Suprapubic skin (tissue), 4 donors: ENCODE data around the gene CSNK1G2. TPM values are rescaled to one million over a fixed set of nuclear protein-coding genes. Genes with fewer than 3 reads are reported as not detected.

ENCODE experiments used
- DNase-seq, 2 donors: peaks; one replicate each; pipeline ENCODE4 v3.0.0-alpha.2; 2019; ENCODE audit warnings: low spot score in 2 of 2
- H3K27ac ChIP-seq: fragments of 200-600 bp; sonication (generic); one replicate; pipeline ENCODE4 v1.5.1; 2019
- H3K27me3 ChIP-seq: fragments of 200-600 bp; sonication (generic); one replicate; pipeline ENCODE4 v1.5.1; 2019
- H3K36me3 ChIP-seq: fragments of 200-600 bp; sonication (generic); one replicate; pipeline ENCODE4 v1.5.1; 2019
- H3K4me1 ChIP-seq: fragments of 200-600 bp; sonication (generic); one replicate; pipeline ENCODE4 v1.5.1; 2019
- H3K4me3 ChIP-seq: fragments of 200-600 bp; sonication (generic); one replicate; pipeline ENCODE4 v1.5.1; 2019; ENCODE audit warnings: mild to moderate bottlenecking
- H3K9me3 ChIP-seq: fragments of 200-600 bp; sonication (generic); one replicate; pipeline ENCODE4 v1.5.1; 2019
- EP300 ChIP-seq: sonication (generic); formaldehyde crosslinking; IDR thresholded peaks from one replicate; pipeline ENCODE4 v1.6.1; 2017; ENCODE audit warnings: antibody characterized with exemption
- POLR2A ChIP-seq, 2 donors: fragments of 450-650 bp; IDR thresholded peaks; one replicate each; pipeline ENCODE4 v1.6.1; 2017; ENCODE audit warnings: antibody characterized with exemption in 2 of 2, mild to moderate bottlenecking in 2 of 2, moderate library complexity in 2 of 2
- POLR2AphosphoS5 ChIP-seq, 3 donors: sonication (generic); formaldehyde crosslinking; IDR thresholded peaks; one replicate each; pipeline ENCODE4 v1.6.1; 2017; ENCODE audit warnings: antibody characterized with exemption in 3 of 3
- WGBS: methylation state at CpG from one replicate; pipeline ENCODE4 v1.1.5; 2018; 5-methylcytosine and 5-hydroxymethylcytosine counted together
- total RNA-seq, 4 donors: library from RNA; depleted of rRNA; stranded (reverse); fragments of >200 nt; gene quantifications; one replicate each; pipeline ENCODE4 v1.1.0, GENCODE V29; 2016
- TF ChIP-seq, protein P1 (sequence below), 2 donors: fragments of 200-600 bp in 1 of 2; fragments of 450-650 bp in 1 of 2; sonication (generic) in 1 of 2; IDR thresholded peaks; one replicate each; pipeline ENCODE4 v1.5.1; 2016 to 2019; ENCODE audit warnings: antibody characterized with exemption in 2 of 2, mild to moderate bottlenecking in 1 of 2, moderate library complexity in 1 of 2

CSNK1G2 gene
- total RNA-seq, 4 donors from 2014 or later: 46.1 to 89.0 (median 59.3) TPM

DNA sequence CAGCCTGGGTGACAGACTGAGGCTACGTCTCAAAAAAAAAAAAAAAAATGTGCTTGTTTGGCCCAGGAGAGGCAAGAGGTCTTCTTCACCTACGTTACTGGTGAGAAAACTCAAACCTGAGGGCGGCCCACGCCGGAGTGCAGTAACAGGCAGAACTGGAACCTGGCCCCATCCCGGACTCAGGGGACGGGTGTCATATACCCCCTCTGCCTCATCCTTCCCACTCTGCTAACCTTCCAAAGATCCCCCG, 36.2 kb upstream of the CSNK1G2 start:
- Histone ChIP-seq H3K4me1 (peaks cover 49% of the 10 kb centered on the region), H3K36me3 (no peaks in the 10 kb centered on the region), H3K27ac (peak overlapping the region; percentile 90), H3K9me3 (no peaks in the 10 kb centered on the region), H3K4me3 (peak overlapping the region; percentile 58), H3K27me3 (no peaks in the 10 kb centered on the region)
- no peak for TF ChIP-seq EP300
- TF ChIP-seq POLR2A (IDR thresholded peaks at IDR 0.05): no peak
- TF ChIP-seq, protein P1, sequence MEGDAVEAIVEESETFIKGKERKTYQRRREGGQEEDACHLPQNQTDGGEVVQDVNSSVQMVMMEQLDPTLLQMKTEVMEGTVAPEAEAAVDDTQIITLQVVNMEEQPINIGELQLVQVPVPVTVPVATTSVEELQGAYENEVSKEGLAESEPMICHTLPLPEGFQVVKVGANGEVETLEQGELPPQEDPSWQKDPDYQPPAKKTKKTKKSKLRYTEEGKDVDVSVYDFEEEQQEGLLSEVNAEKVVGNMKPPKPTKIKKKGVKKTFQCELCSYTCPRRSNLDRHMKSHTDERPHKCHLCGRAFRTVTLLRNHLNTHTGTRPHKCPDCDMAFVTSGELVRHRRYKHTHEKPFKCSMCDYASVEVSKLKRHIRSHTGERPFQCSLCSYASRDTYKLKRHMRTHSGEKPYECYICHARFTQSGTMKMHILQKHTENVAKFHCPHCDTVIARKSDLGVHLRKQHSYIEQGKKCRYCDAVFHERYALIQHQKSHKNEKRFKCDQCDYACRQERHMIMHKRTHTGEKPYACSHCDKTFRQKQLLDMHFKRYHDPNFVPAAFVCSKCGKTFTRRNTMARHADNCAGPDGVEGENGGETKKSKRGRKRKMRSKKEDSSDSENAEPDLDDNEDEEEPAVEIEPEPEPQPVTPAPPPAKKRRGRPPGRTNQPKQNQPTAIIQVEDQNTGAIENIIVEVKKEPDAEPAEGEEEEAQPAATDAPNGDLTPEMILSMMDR (IDR thresholded peaks at IDR 0.05): no peak
- TF ChIP-seq POLR2AphosphoS5 (IDR thresholded peaks at IDR 0.05): no peak
- DNase-seq: no peak
- 33% methylated on average over 8 of the region's 8 CpGs for WGBS

DNA sequence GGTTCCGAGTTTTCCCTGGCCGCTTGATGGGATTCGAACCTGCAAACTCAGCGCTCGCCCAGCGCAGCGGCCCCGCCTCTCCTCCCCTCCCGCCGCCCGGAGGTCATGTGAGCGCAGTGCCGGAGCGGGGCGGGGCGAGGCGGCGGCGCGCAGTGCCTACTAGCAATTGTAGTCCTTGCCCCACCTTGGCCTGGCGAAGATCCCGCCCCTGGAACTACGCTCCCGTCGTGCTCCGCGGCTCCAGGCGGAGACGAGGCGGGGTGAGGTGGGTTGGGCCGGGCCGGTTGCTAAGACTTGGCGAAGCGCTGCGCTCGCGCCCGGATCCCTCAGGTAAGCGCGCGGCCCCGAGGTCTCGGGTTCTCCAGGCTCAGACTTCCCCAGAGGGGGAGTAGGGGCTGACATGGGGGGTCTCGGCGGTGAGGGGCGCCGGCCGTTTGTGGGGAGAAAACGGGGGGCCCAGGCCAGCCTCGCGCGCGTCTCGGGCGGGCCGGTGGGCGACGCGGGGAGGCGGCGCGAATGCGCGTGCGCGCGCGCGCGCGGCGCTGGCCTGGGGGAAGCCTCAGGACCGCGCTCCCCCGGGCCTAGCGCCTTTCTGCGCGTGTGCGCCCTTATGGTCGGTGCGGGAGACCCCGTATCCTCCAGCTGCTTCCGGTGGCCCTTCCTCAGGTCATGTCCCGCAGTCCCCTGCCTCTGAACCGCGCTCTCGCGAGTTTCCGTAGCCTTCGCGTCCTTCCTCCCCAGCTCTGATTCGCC, 35.7 kb upstream of the CSNK1G2 start, which contains the start of the genes ADAT3 and SCAMP4:
Gene ADAT3, plus strand, starts transcription at position 290 of the 753 bp plus-strand sequence. CDS start 6,649 bp downstream, outside the sequence.
Gene SCAMP4, plus strand, starts transcription at position 290 of the 753 bp plus-strand sequence. CDS start 9,621 bp downstream, outside the sequence.
- peaks cover 54% of the 10 kb centered on the region for H3K4me1 ChIP-seq

DNA sequence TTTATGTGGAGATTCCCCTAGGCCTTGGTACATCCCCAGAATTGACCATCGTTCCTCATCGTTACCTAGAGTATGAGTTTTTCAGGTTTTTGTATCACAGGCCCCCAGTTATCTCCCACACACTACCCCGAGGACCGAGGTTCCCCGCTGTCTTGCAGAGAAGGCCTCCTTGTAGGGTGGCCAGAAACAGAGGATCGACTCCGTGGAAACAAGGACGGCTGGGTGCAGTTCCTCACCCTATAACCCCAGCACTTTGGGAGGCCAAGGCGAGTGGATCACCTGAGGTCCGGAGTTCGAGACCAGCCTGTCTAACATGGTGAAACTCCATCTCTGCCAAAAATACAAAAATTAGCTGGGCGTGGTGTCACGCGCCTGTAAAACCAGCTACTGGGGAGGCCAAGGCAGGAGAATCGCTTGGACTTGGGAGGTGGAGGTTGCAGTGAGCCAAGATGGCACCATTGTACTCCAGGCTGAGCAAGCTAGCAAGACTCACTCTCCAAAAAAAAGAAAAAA, 35.1 kb upstream of the CSNK1G2 start:
- no peak for DNase-seq
- 52% methylated on average over 15 of the region's 15 CpGs for WGBS
- H3K4me3 ChIP-seq: peak overlapping the region; percentile 58
- H3K36me3 ChIP-seq: no peaks in the 10 kb centered on the region
- no peaks in the 10 kb centered on the region for H3K27me3 ChIP-seq
- peaks cover 54% of the 10 kb centered on the region for H3K4me1 ChIP-seq
- H3K9me3 ChIP-seq: no peaks in the 10 kb centered on the region
- TF ChIP-seq EP300: no peak
- TF ChIP-seq POLR2AphosphoS5 (IDR thresholded peaks at IDR 0.05): no peak
- TF ChIP-seq, protein P1 (IDR thresholded peaks at IDR 0.05): no peak
- no peak for TF ChIP-seq POLR2A (IDR thresholded peaks at IDR 0.05)
- peak overlapping the region; percentile 90 for H3K27ac ChIP-seq

More for the DNA sequence above, 35.7 kb upstream of the CSNK1G2 start, which contains the start of the genes ADAT3 and SCAMP4:
- H3K36me3 ChIP-seq: no peaks in the 10 kb centered on the region
- peak; percentile 100 for DNase-seq
- TF ChIP-seq POLR2A (IDR thresholded peaks at IDR 0.05): peak in 1 of 2 donors; percentile 66
- TF ChIP-seq, protein P1 (IDR thresholded peaks at IDR 0.05): no peak
- TF ChIP-seq POLR2AphosphoS5 (IDR thresholded peaks at IDR 0.05): peak in 2 of 3 donors; percentile 46 to 82
- H3K27ac ChIP-seq: peak within 1 kb of the TSS; percentile 90
- under 1% methylated on average over 22 of the region's 92 CpGs for WGBS
- H3K9me3 ChIP-seq: no peaks in the 10 kb centered on the region
- no peaks in the 10 kb centered on the region for H3K27me3 ChIP-seq
- peak within 1 kb of the TSS; percentile 58 for H3K4me3 ChIP-seq

DNA sequence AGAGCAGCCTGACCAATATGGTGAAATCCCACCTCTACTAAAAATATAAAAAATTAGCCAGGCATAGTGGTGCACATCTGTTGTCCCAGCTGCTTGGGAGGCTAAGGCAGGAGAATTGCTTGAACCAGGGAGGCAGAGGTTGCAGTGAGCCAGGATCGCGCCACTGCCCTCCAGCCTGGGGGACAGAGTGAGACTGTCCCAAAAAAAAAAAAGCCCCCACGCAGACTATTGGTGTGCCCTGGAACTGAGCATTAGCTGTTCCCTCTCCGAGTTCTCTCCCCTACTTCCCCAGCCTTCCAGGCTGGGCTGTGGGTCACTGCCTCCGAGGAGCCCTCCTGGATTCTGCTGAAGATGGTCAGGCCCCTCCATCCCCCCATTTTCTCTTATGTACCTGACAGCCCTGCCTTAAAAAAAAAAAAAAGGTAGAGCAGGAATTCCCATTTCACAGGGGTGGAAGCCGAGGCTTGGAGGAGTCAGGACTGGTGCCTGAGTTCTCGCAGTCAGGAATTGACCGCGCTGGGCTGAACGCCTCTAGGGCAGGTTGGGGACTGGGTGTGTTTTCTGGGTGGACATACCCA, 33.9 kb upstream of the CSNK1G2 start:
- 75% methylated on average over 10 of the region's 10 CpGs for WGBS
- TF ChIP-seq EP300: no peak
- TF ChIP-seq POLR2A (IDR thresholded peaks at IDR 0.05): no peak
- TF ChIP-seq POLR2AphosphoS5 (IDR thresholded peaks at IDR 0.05): no peak
- TF ChIP-seq, protein P1 (IDR thresholded peaks at IDR 0.05): no peak
- Histone ChIP-seq H3K27me3 (no peaks in the 10 kb centered on the region), H3K27ac (peak overlapping the region; percentile 90), H3K4me1 (peaks cover 58% of the 10 kb centered on the region), H3K36me3 (peaks cover 3% of the 10 kb centered on the region), H3K9me3 (no peaks in the 10 kb centered on the region), H3K4me3 (no peak overlapping the region)
- DNase-seq: no peak
